Neural cell (in vitro differentiated cells): ENCODE measurements around the gene HRC. TPM values are rescaled to one million over a fixed set of nuclear protein-coding genes. Genes with fewer than 3 reads are reported as not detected.

Experiments
- H2AFZ ChIP-seq: fragments of 200-600, 300-800 bp; sonication (generic), shearing (Covaris generic); 2 replicates; pipeline ENCODE4 v1.6.0; 2014; ENCODE audit warnings: low read depth, mild to moderate bottlenecking, antibody characterized with exemption, low read length, moderate library complexity
- H3F3A ChIP-seq: fragments of 200-600 bp; shearing (Covaris generic); 2 replicates; pipeline ENCODE4 v1.6.1; 2016; ENCODE audit warnings: mild to moderate bottlenecking, moderate library complexity, mixed read lengths, antibody characterized with exemption, low read length; ENCODE audit not compliant: insufficient read depth, poor library complexity, severe bottlenecking
- H3K27ac ChIP-seq: fragments of 200-600, 300-800 bp; sonication (generic), shearing (Covaris generic); 2 replicates; pipeline ENCODE4 v1.5.1; 2014; ENCODE audit warnings: mild to moderate bottlenecking, low read length, moderate library complexity
- H3K27me3 ChIP-seq: fragments of 300-800, 200-600 bp; sonication (generic), shearing (Covaris generic); 2 replicates; pipeline ENCODE4 v1.6.0; 2014; ENCODE audit warnings: mild to moderate bottlenecking, low read depth, low read length, moderate library complexity; ENCODE audit not compliant: insufficient read depth
- H3K36me3 ChIP-seq: fragments of 300-800, 200-600 bp; sonication (generic), shearing (Covaris generic); 2 replicates; pipeline ENCODE4 v1.5.1; 2014; ENCODE audit warnings: mild to moderate bottlenecking, antibody characterized with exemption, low read length, moderate library complexity; ENCODE audit not compliant: insufficient read depth
- H3K4me2 ChIP-seq: fragments of 300-800, 200-600 bp; sonication (generic), shearing (Covaris generic); 2 replicates; pipeline ENCODE4 v1.6.0; 2014; ENCODE audit warnings: mild to moderate bottlenecking, low read length
- H3K4me3 ChIP-seq: fragments of 300-800, 200-600 bp; sonication (generic), shearing (Covaris generic); 2 replicates; pipeline ENCODE4 v1.5.1; 2014; ENCODE audit warnings: mild to moderate bottlenecking, low read length, moderate library complexity
- H3K79me2 ChIP-seq: fragments of 200-600 bp; shearing (Covaris generic); replicated peaks from 2 replicates; pipeline ENCODE4 v1.6.0; 2014; ENCODE audit warnings: mild to moderate bottlenecking, low read length, moderate library complexity; ENCODE audit not compliant: insufficient read depth
- H3K9ac ChIP-seq: fragments of 300-800, 200-600 bp; sonication (generic), shearing (Covaris generic); 2 replicates; pipeline ENCODE4 v1.6.1; 2016; ENCODE audit warnings: mild to moderate bottlenecking, low read length, mixed read lengths
- H3K9me2 ChIP-seq: fragments of 200-600 bp; shearing (Covaris generic); 2 replicates; pipeline ENCODE4 v1.6.1; 2016; ENCODE audit warnings: mild to moderate bottlenecking, low read length, mixed read lengths; ENCODE audit not compliant: insufficient read depth
- H3K9me3 ChIP-seq: fragments of 200-600, 300-800 bp; sonication (generic), shearing (Covaris generic); 2 replicates; pipeline ENCODE4 v1.6.1; 2016; ENCODE audit warnings: mild to moderate bottlenecking, mixed run types, low read length, moderate library complexity, mixed read lengths
- H4K20me1 ChIP-seq: fragments of 200-600 bp; shearing (Covaris generic); 2 replicates; pipeline ENCODE4 v1.6.1; 2016; ENCODE audit warnings: mild to moderate bottlenecking, mixed run types; ENCODE audit not compliant: insufficient read depth
- EP300 ChIP-seq: fragments of 450-650 bp; conservative IDR thresholded peaks from 2 replicates; pipeline ENCODE4 v1.6.1; 2014; ENCODE audit warnings: antibody characterized with exemption, mild to moderate bottlenecking, moderate library complexity; ENCODE audit not compliant: poor library complexity, severe bottlenecking
- EZH2 ChIP-seq: fragments of 200-600, 300-800 bp; shearing (Covaris generic), sonication (generic); IDR thresholded peaks from 2 replicates; pipeline ENCODE4 v1.6.1; 2014; ENCODE audit warnings: antibody characterized with exemption, low read length, borderline replicate concordance, mild to moderate bottlenecking; ENCODE audit not compliant: insufficient read depth, poor library complexity, severe bottlenecking
- MXI1 ChIP-seq: fragments of 450-650 bp; conservative IDR thresholded peaks from 2 replicates; pipeline ENCODE4 v1.6.1; 2014; ENCODE audit warnings: antibody characterized with exemption, mild to moderate bottlenecking; ENCODE audit not compliant: poor library complexity, severe bottlenecking
- POLR2AphosphoS5 ChIP-seq: IDR thresholded peaks from 2 replicates; pipeline ENCODE4 v1.6.1; 2012
- RAD21 ChIP-seq: fragments of 450-650 bp; conservative IDR thresholded peaks from 2 replicates; pipeline ENCODE4 v1.6.1; 2014; ENCODE audit warnings: antibody characterized with exemption, mild to moderate bottlenecking, moderate library complexity
- SMC3 ChIP-seq: fragments of 450-650 bp; conservative IDR thresholded peaks from 2 replicates; pipeline ENCODE4 v1.6.1; 2014; ENCODE audit warnings: antibody characterized with exemption, mild to moderate bottlenecking, moderate library complexity; ENCODE audit not compliant: poor library complexity
- TAF1 ChIP-seq: IDR thresholded peaks from 2 replicates; pipeline ENCODE4 v1.6.1; 2012; ENCODE audit warnings: low read depth
- polyA plus RNA-seq: library from polyadenylated mRNA; depleted of rRNA; stranded (reverse); fragments of >200 nt; gene quantifications from 2 replicates; pipeline ENCODE4 v1.2.3, GENCODE V29; 2014
- TF ChIP-seq, protein P1 (sequence below): IDR thresholded peaks from 2 replicates; pipeline ENCODE4 v1.6.1; 2012; ENCODE audit warnings: borderline replicate concordance
- TF ChIP-seq, protein P2 (sequence below): fragments of 450-650 bp; IDR thresholded peaks from 2 replicates; pipeline ENCODE4 v1.5.1; 2014; ENCODE audit warnings: antibody characterized with exemption, mild to moderate bottlenecking, moderate library complexity; ENCODE audit not compliant: poor library complexity, severe bottlenecking

The HRC gene
- polyA plus RNA-seq, 1 donor from 2014 or later = not detected

DNA sequence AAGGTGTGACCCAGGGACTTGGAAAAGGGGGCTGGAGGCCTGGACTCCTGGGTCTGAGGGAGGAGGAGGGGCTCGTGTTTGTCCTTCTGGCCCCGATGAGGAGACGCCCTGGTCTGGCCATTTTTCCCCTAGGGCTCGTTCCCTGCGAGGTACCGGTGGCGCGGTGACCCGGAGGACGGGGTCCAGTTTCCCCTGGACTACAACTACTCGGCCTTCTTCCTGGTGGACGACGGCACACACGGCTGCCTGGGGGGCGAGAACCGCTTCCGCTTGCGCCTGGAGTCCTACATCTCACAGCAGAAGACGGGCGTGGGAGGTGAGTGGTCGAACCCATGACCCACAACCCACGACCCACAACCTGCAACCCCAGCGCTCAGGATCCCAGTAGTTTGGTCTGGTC lies 13.2 kb upstream of the HRC start:
- no peaks in the 10 kb centered on the region for H3K79me2 ChIP-seq
- no peak overlapping the region for H3K4me2 ChIP-seq
- TF ChIP-seq RAD21 (no peak), TAF1 (no peak), SMC3 (no peak), MXI1 (no peak), EP300 (no peak), POLR2AphosphoS5 (no peak), EZH2 (no peak)
- TF ChIP-seq, protein P1, sequence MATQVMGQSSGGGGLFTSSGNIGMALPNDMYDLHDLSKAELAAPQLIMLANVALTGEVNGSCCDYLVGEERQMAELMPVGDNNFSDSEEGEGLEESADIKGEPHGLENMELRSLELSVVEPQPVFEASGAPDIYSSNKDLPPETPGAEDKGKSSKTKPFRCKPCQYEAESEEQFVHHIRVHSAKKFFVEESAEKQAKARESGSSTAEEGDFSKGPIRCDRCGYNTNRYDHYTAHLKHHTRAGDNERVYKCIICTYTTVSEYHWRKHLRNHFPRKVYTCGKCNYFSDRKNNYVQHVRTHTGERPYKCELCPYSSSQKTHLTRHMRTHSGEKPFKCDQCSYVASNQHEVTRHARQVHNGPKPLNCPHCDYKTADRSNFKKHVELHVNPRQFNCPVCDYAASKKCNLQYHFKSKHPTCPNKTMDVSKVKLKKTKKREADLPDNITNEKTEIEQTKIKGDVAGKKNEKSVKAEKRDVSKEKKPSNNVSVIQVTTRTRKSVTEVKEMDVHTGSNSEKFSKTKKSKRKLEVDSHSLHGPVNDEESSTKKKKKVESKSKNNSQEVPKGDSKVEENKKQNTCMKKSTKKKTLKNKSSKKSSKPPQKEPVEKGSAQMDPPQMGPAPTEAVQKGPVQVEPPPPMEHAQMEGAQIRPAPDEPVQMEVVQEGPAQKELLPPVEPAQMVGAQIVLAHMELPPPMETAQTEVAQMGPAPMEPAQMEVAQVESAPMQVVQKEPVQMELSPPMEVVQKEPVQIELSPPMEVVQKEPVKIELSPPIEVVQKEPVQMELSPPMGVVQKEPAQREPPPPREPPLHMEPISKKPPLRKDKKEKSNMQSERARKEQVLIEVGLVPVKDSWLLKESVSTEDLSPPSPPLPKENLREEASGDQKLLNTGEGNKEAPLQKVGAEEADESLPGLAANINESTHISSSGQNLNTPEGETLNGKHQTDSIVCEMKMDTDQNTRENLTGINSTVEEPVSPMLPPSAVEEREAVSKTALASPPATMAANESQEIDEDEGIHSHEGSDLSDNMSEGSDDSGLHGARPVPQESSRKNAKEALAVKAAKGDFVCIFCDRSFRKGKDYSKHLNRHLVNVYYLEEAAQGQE = no peak
- TF ChIP-seq, protein P2, sequence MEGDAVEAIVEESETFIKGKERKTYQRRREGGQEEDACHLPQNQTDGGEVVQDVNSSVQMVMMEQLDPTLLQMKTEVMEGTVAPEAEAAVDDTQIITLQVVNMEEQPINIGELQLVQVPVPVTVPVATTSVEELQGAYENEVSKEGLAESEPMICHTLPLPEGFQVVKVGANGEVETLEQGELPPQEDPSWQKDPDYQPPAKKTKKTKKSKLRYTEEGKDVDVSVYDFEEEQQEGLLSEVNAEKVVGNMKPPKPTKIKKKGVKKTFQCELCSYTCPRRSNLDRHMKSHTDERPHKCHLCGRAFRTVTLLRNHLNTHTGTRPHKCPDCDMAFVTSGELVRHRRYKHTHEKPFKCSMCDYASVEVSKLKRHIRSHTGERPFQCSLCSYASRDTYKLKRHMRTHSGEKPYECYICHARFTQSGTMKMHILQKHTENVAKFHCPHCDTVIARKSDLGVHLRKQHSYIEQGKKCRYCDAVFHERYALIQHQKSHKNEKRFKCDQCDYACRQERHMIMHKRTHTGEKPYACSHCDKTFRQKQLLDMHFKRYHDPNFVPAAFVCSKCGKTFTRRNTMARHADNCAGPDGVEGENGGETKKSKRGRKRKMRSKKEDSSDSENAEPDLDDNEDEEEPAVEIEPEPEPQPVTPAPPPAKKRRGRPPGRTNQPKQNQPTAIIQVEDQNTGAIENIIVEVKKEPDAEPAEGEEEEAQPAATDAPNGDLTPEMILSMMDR = no peak

DNA sequence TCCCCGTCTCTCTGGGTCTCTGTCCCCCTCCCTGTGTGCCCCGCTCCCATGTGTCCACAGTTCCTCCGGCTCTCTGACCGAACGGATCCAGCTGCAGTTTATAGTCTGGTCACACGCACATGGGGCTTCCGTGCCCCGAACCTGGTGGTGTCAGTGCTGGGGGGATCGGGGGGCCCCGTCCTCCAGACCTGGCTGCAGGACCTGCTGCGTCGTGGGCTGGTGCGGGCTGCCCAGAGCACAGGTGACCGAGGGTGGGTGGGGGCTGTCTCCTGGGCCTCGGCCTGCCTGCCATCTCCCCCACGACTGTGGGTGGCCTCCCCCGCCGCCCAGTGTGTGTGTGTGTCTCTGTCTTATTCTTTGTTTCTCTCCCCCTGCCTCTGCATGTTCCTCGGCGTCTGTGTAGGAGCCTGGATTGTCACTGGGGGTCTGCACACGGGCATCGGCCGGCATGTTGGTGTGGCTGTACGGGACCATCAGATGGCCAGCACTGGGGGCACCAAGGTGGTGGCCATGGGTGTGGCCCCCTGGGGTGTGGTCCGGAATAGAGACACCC lies 12.7 kb upstream of the HRC start:
- no peak overlapping the region for H3K4me3 ChIP-seq
- H3F3A ChIP-seq = no peaks in the 10 kb centered on the region
- no peaks in the 10 kb centered on the region for H3K27me3 ChIP-seq
- no peaks in the 10 kb centered on the region for H4K20me1 ChIP-seq
- no peak overlapping the region for H3K27ac ChIP-seq
- no peaks in the 10 kb centered on the region for H3K9me3 ChIP-seq
- TF ChIP-seq POLR2AphosphoS5 (no peak), TAF1 (no peak), EP300 (no peak), MXI1 (no peak), RAD21 (no peak), SMC3 (no peak), EZH2 (no peak)
- TF ChIP-seq, protein P2 = no peak
- TF ChIP-seq, protein P1 = no peak
- no peaks in the 10 kb centered on the region for H3K9me2 ChIP-seq
- H2AFZ ChIP-seq = no peak overlapping the region
- H3K4me2 ChIP-seq = no peak overlapping the region
- no peaks in the 10 kb centered on the region for H3K36me3 ChIP-seq
- H3K9ac ChIP-seq = no peak overlapping the region
- no peaks in the 10 kb centered on the region for H3K79me2 ChIP-seq

More for the DNA sequence above, 13.2 kb upstream of the HRC start:
- no peaks in the 10 kb centered on the region for H3K9me2 ChIP-seq
- H3K9ac ChIP-seq = no peak overlapping the region
- H3F3A ChIP-seq = no peaks in the 10 kb centered on the region
- no peaks in the 10 kb centered on the region for H4K20me1 ChIP-seq
- H3K9me3 ChIP-seq = no peaks in the 10 kb centered on the region
- H3K27me3 ChIP-seq = no peaks in the 10 kb centered on the region
- no peak overlapping the region for H3K27ac ChIP-seq
- H3K4me3 ChIP-seq = no peak overlapping the region
- no peaks in the 10 kb centered on the region for H3K36me3 ChIP-seq
- H2AFZ ChIP-seq = no peak overlapping the region
